Nucleus accumbens (tissue), 56 donors: ENCODE data around the gene FBXL20.

Experiments
- DNase-seq, 56 donors: peaks; one replicate each; lab custom pipeline; 2025; lab: John Stamatoyannopoulos, UW

The FBXL20 gene

GRCh38 chr17:39231591-39232551 is 169.6 kb downstream of the FBXL20 start:
- DNase-seq = peak in 24 of 56 donors; percentile 11 to 63 (median 24)

GRCh38 chr17:39231091-39231561 is 170.3 kb downstream of the FBXL20 start:
- DNase-seq = no peak

DNA sequence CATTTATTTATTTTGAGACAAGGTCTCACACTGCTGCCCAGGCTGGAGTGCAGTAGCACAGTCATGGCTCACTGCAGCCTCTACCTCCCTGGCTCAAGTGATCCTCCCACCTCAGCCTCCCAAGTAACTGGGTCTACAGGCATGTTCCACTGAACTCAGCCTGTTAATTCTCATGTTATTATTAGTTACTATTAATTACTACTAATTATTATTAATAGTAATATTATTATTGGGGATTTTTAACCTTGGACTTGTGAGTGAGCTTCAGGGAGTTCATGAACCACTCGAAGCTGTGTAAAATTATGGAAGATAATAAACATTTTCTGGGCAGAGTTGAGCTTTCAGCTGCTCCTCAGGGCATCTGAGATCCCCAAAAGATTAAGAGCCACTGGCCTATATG is 171.1 kb downstream of the FBXL20 start:
- no peak for DNase-seq

GRCh38 chr17:39229274-39229913 is 172.0 kb downstream of the FBXL20 start:
- DNase-seq = no peak

DNA sequence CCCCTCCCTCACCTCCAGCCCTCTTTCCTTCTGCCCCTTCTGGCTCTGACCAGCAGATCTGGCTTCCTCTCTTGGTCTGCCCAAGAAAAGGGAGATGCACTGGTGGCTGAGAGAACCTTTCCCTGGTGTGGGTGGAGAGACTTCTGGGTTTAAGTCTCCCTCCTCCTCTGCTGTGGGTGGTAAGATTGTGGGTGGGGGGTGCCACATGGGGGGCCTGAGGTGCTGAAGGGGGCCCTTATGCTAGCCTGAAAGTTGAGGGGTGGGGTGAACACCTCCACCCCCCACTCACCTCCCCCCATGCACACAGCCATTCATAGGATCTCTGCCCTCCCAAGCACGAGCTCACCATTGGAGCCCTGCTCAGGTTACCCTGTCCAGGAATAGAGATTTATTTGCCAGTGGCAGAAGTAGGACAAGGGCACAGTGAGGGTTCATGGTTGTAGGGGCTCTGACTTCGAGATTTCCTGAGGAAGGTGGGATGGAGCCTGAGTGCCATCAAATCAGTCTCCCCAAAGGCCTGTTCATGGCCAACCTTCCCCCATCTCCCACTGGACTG is 174.0 kb downstream of the FBXL20 start:
- no peak for DNase-seq

- peak in 43 of 56 donors; percentile 9 to 91 (median 56) for DNase-seq
Observed at GRCh38 chr17:39225959-39226683, 175.3 kb downstream of the FBXL20 start.

- DNase-seq = no peak
Observed at GRCh38 chr17:39225308-39225958, 176.0 kb downstream of the FBXL20 start, which contains the start of gene STAC2. TSS of gene STAC2 (minus strand) at chr17:39225945. CDS start at chr17:39225502, 443 bp downstream.

GRCh38 chr17:39224778-39225307 is 176.6 kb downstream of the FBXL20 start:
- no peak for DNase-seq

DNA sequence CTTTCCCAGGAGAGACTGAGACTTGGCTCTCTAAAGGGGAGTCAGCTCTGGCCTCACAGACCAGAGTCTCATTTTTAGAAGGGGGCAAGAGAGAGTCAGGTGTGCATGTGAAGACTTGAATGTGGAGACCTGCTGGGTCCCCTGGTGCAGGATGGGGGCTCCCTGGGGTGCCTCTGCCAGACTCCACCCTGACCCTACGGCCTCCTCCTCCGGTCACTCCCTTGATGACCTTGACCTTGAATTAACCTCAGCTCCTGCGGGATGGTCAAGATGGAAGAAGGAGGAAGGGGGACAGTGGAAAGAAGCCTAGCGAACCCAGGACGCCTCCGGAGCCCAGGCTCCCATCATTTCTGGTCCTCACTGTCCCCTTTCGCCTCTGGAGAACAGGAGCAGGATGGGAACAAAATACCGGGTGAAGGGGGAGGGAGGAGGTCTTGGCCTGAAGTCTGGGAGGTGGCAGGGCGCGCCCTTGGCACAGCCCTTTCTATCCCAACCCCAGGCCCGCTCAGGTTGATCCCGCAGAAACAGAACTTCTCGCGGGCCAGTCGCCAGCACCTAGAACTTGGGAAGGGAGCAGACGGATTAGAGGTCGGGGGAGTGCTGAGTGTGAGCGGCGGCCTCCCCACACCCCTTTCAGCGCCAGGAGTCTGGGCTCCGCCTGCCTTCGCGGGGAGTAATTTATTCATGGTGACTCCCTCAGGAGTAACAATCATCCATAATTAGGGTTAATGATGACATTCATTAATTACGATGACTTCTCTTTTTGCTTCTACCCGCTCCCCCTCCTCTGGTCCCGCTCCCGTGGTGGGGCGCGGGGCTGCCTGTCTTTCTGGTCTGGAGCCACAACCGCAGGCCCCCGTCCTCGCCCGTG is 177.3 kb downstream of the FBXL20 start:
- peak in 4 of 56 donors; percentile 13 to 27 (median 20) for DNase-seq

DNA sequence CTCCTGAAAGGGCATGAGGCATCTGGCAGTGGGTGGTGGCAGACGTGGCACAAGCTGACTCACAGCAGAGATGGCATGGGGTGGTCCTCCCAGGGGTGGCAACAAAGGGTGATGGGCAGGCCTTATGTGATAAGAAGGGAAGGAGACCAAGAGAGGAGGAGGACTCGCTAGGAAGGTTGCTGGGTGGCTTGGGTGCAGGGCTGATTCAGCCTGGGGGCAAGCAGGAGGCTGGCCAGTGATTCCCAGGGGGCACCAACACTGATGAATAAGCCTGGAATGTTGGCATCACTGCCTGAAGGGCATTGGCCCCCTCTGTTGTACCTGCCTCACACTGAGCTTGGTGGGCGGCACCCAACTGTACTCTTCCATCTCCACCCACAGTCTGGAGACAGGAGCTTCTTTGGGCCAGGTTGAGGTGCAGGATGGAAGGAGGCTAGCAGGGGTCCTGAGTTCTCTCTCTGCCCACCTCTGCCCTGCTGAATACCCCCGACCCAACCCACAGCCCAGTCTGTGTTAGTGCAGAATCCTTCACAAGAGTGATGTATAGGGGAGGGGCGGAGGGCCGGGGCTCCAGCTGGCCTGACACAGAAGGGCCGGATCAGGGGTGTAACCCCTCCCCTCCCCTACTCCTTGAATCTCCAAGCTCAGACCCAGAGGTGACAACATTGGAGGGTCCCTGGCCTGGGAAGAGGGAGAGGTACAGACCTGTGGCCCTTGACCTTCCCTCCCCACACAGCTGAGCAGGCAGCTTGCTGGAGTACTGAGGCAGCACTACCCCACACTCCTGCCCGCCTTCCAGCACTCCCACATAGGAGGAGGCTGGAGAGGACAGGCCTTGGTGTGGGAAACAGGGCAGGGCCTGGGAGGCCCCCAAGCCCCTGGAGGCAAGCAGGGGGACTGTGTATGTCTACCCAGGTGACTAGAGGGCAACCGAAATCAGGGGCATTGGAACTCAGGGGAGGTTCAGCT is 178.3 kb downstream of the FBXL20 start:
- DNase-seq = no peak

- DNase-seq = no peak
Observed at GRCh38 chr17:39222151-39222550, 179.3 kb downstream of the FBXL20 start.

DNA sequence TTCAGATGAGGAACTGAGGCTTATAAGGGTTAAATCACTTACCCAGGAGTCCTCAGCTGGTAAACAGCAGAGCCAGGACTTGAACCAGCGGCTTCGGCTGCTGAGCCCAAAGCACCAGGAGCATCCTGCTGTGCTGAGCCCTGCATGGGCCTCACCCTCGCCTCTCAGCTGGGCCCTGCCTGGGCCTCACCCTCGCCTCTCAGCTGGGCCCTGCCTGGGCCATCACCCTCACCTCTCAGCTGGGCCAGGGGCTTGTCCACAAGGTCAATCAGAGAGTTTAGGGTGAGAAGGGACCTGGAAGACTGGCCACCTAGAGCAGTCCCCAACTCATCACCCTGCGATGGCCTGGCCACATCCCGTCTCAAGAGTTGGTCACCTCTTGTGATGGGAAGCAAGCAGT is 179.9 kb downstream of the FBXL20 start:
- no peak for DNase-seq

GRCh38 chr17:39219647-39220154 is 181.7 kb downstream of the FBXL20 start:
- peak in 43 of 56 donors; percentile 18 to 81 (median 44) for DNase-seq

GRCh38 chr17:39218906-39219305 is 182.5 kb downstream of the FBXL20 start:
- no peak for DNase-seq

GRCh38 chr17:39217734-39218369 is 183.6 kb downstream of the FBXL20 start:
- no peak for DNase-seq

GRCh38 chr17:39213852-39214251 is 187.6 kb downstream of the FBXL20 start:
- DNase-seq = no peak
